Transverse colon (tissue), 4 donors: ENCODE measurements around the gene HRH2. TPM values are rescaled to one million over a fixed set of nuclear protein-coding genes. Genes with fewer than 3 reads are reported as not detected.

Experiments used
- DNase-seq: peaks from one replicate; pipeline ENCODE4 v3.0.0-alpha.2; 2019
- H3K27ac ChIP-seq, 4 donors: fragments of 200-600 bp; sonication (generic); 2 replicates each; pipeline ENCODE4 v1.5.1; 2016 to 2018; ENCODE audit warnings: inconsistent platforms in 4 of 4
- H3K27me3 ChIP-seq: fragments of 200-600 bp; sonication (generic); 2 replicates; pipeline ENCODE4 v1.5.1; 2017; ENCODE audit warnings: inconsistent platforms
- H3K36me3 ChIP-seq, 4 donors: fragments of 200-600 bp; sonication (generic); 2 replicates each; pipeline ENCODE4 v1.5.1; 2017 to 2019; ENCODE audit warnings: inconsistent platforms in 4 of 4
- H3K4me1 ChIP-seq, 4 donors: fragments of 200-600 bp; sonication (generic); 2 replicates each; pipeline ENCODE4 v1.5.1; 2017 to 2020; ENCODE audit warnings: inconsistent platforms in 4 of 4
- H3K4me3 ChIP-seq, 4 donors: fragments of 200-600 bp; sonication (generic); 1 replicate in 1 of 4; 2 replicates in 3 of 4; pipeline versions ENCODE4 v1.5.1 to v1.6.1; 2017 to 2019; ENCODE audit warnings: inconsistent platforms in 4 of 4
- H3K9me3 ChIP-seq, 2 donors: fragments of 200-600 bp; sonication (generic); 2 replicates each; pipeline ENCODE4 v1.5.1; 2017 to 2019; ENCODE audit warnings: inconsistent platforms in 2 of 2
- CTCF ChIP-seq, 5 experiments: fragments of 200-600 bp in 3 of 5; fragments of 450-650 bp in 2 of 5; sonication (generic) in 3 of 5; IDR thresholded peaks; 1 replicate in 2 of 5; 2 replicates in 3 of 5; pipeline ENCODE4 v1.5.1; 2016 to 2017; ENCODE audit warnings: antibody characterized with exemption in 5 of 5, inconsistent platforms in 3 of 5, mild to moderate bottlenecking in 2 of 5, moderate library complexity in 1 of 5
- EP300 ChIP-seq: sonication (generic); formaldehyde crosslinking; IDR thresholded peaks from one replicate; pipeline ENCODE4 v1.6.1; 2017; ENCODE audit warnings: antibody characterized with exemption, low read depth
- POLR2A ChIP-seq: fragments of 450-650 bp; IDR thresholded peaks from one replicate; pipeline ENCODE4 v1.6.1; 2016; ENCODE audit warnings: antibody characterized with exemption, mild to moderate bottlenecking, moderate library complexity
- POLR2AphosphoS5 ChIP-seq, 3 donors: sonication (generic); formaldehyde crosslinking; IDR thresholded peaks; one replicate each; pipeline ENCODE4 v1.6.1; 2016; ENCODE audit warnings: antibody characterized with exemption in 3 of 3
- WGBS, 2 donors: methylation state at CpG; one replicate each; pipeline ENCODE4 v1.1.5; 2018; ENCODE audit warnings: low coverage in 1 of 2; 5-methylcytosine and 5-hydroxymethylcytosine counted together
- in situ Hi-C, 4 donors: fragments of 200-750 bp; cut with MboI; loops; one replicate each; pipeline versions ENCODE4 v1.15.0 to v1.15.1; 2017; ENCODE audit warnings: low sequenced_read_pairs in 3 of 4, low pct_ligation_motif_present in 1 of 4, low pct_unique_long_range_greater_than_20kb in 1 of 4
- intact Hi-C: fragments of 100-400 bp; cut with DNase I; formaldehyde crosslinking; loops from one replicate; pipeline ENCODE4 v1.15.1; 2023; ENCODE audit warnings: low total_unique reads
- total RNA-seq, 4 donors: library from RNA; depleted of rRNA; stranded (reverse); fragments of >200 nt; gene quantifications; one replicate each; pipeline ENCODE4 v1.1.0, GENCODE V29; 2016

HRH2 gene
- total RNA-seq, 4 donors from 2014 or later: 0.20 to 1.5 (median 0.74) TPM

DNA sequence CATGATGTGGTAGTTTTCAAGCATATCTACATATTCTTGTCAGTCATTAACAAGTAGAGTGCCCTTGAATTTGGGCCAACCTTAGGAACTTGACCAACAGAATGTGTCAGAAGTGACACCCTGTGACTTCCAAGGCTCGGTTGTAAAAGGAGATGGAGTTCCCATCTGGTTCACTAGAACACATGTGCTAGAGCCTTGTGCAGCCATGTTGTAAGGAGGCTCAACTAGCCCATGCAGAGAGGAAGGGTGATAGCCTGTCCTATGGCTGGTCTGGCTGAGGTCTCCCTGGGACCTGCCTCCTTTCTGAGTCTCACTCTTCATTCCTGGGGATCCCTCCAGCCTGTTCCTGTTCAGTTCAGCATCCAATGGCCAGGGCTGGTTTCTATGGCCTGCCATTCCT, 28.1 kb upstream of the HRH2 start:
- Histone ChIP-seq H3K4me1 (no peaks in the 10 kb centered on the region), H3K9me3 (no peaks in the 10 kb centered on the region), H3K27me3 (no peaks in the 10 kb centered on the region), H3K4me3 (no peak overlapping the region), H3K27ac (no peak overlapping the region), H3K36me3 (no peaks in the 10 kb centered on the region)
- no peak for TF ChIP-seq POLR2A
- no peak for TF ChIP-seq EP300
- 100% methylated on average over 1 of the region's 1 CpG; no CpG with 5 or more reads in 1 of the 2 donors for WGBS, 2 donors
- in situ Hi-C loops: no loop called here
- intact Hi-C loops: no loop called here
- no peak for DNase-seq

GRCh38 chr5:175635854-175636584, 21.9 kb upstream of the HRH2 start:
- H3K9me3 ChIP-seq: no peaks in the 10 kb centered on the region
- 47 to 64% methylated on average over 3 to 7 of the region's 7 CpGs for WGBS, 2 donors
- DNase-seq: no peak
- no peaks in the 10 kb centered on the region for H3K4me1 ChIP-seq
- no peak overlapping the region for H3K27ac ChIP-seq
- intact Hi-C loops (no loop called here), in situ Hi-C loops (no loop called here)
- no peaks in the 10 kb centered on the region for H3K27me3 ChIP-seq
- no peaks in the 10 kb centered on the region for H3K36me3 ChIP-seq
- no peak overlapping the region for H3K4me3 ChIP-seq
- TF ChIP-seq POLR2A (no peak), CTCF (IDR thresholded peaks at IDR 0.05) (no peak), EP300 (no peak), POLR2AphosphoS5 (IDR thresholded peaks at IDR 0.05) (no peak)

- no peaks in the 10 kb centered on the region for H3K36me3 ChIP-seq
Measured at GRCh38 chr5:175638305-175638704, 19.6 kb upstream of the HRH2 start.

GRCh38 chr5:175640106-175640775, 17.6 kb upstream of the HRH2 start:
- H3K9me3 ChIP-seq: no peaks in the 10 kb centered on the region
- H3K27ac ChIP-seq: no peak overlapping the region
- in situ Hi-C loops: no loop called here
- DNase-seq: no peak
- intact Hi-C loops: no loop called here
- H3K36me3 ChIP-seq: no peaks in the 10 kb centered on the region
- no peaks in the 10 kb centered on the region for H3K4me1 ChIP-seq
- 62% methylated on average over 9 of the region's 9 CpGs; no CpG with 5 or more reads in 1 of the 2 donors for WGBS, 2 donors
- H3K27me3 ChIP-seq: no peaks in the 10 kb centered on the region
- no peak overlapping the region for H3K4me3 ChIP-seq
- TF ChIP-seq CTCF (IDR thresholded peaks at IDR 0.05) (no peak), POLR2A (no peak), POLR2AphosphoS5 (IDR thresholded peaks at IDR 0.05) (no peak), EP300 (no peak)

More at GRCh38 chr5:175638305-175638704, 19.6 kb upstream of the HRH2 start:
- 62 to 69% methylated on average over 4 of the region's 6 CpGs for WGBS, 2 donors
- H3K4me3 ChIP-seq: no peak overlapping the region
- intact Hi-C loops (no loop called here), in situ Hi-C loops (no loop called here)
- no peak overlapping the region for H3K27ac ChIP-seq
- TF ChIP-seq POLR2A: no peak
- TF ChIP-seq POLR2AphosphoS5 (IDR thresholded peaks at IDR 0.05): no peak
- TF ChIP-seq EP300: no peak
- no peak for TF ChIP-seq CTCF (IDR thresholded peaks at IDR 0.05)
- no peak for DNase-seq
- no peaks in the 10 kb centered on the region for H3K4me1 ChIP-seq
- H3K27me3 ChIP-seq: no peaks in the 10 kb centered on the region
- H3K9me3 ChIP-seq: no peaks in the 10 kb centered on the region
